Hepatocyte (in vitro differentiated cells): Measurements from ENCODE around the gene GASK1A. TPM values are rescaled to one million over a fixed set of nuclear protein-coding genes. Genes with fewer than 3 reads are reported as not detected.
"Not testable (repeated sequence)": the region's sequence is repeated elsewhere in the genome, so short reads cannot be mapped to it uniquely, and the experiment has no call there.

Experiments
- DNase-seq: peaks from one replicate; pipeline ENCODE4 v3.0.0-alpha.2; 2016; ENCODE audit warnings: low spot score
- H2AFZ ChIP-seq: fragments of 200-600 bp; sonication (generic); 2 replicates; pipeline ENCODE4 v1.6.0; 2016; ENCODE audit warnings: antibody characterized with exemption, mild to moderate bottlenecking
- H3K27ac ChIP-seq: fragments of 200-600 bp; sonication (generic); 2 replicates; pipeline ENCODE4 v1.5.1; 2016; ENCODE audit warnings: mild to moderate bottlenecking
- H3K27me3 ChIP-seq: fragments of 200-600 bp; sonication (generic); 2 replicates; pipeline ENCODE4 v1.6.1; 2016
- H3K36me3 ChIP-seq: fragments of 200-600 bp; sonication (generic); replicated peaks from 2 replicates; pipeline ENCODE4 v1.5.1; 2016; ENCODE audit warnings: low read depth; ENCODE audit not compliant: insufficient read depth
- H3K4me1 ChIP-seq: fragments of 200-600 bp; sonication (generic); 2 replicates; pipeline ENCODE4 v1.5.1; 2016; ENCODE audit warnings: mild to moderate bottlenecking, moderate library complexity; ENCODE audit not compliant: insufficient read depth
- H3K4me2 ChIP-seq: fragments of 200-600 bp; sonication (generic); 2 replicates; pipeline ENCODE4 v1.6.0; 2016
- H3K4me3 ChIP-seq: fragments of 200-600 bp; sonication (generic); 2 replicates; pipeline ENCODE4 v1.5.1; 2016; ENCODE audit warnings: mild to moderate bottlenecking
- H3K79me2 ChIP-seq: fragments of 200-600 bp; sonication (generic); 2 replicates; pipeline ENCODE4 v1.6.0; 2017; ENCODE audit warnings: mild to moderate bottlenecking
- H3K9me2 ChIP-seq: fragments of 200-600 bp; sonication (generic); replicated peaks from 2 replicates; pipeline ENCODE4 v1.6.0; 2017; ENCODE audit warnings: mild to moderate bottlenecking; ENCODE audit not compliant: insufficient read depth
- H3K9me3 ChIP-seq: fragments of 200-600 bp; sonication (generic); 2 replicates; pipeline ENCODE4 v1.5.1; 2016; ENCODE audit warnings: low read depth, mild to moderate bottlenecking
- H4K20me1 ChIP-seq: fragments of 200-600 bp; sonication (generic); 2 replicates; pipeline ENCODE4 v1.6.0; 2016; ENCODE audit warnings: mild to moderate bottlenecking; ENCODE audit not compliant: insufficient read depth, poor library complexity, severe bottlenecking
- CTCF ChIP-seq: fragments of 200-600 bp; sonication (generic); IDR thresholded peaks from 2 replicates; pipeline ENCODE4 v1.5.1; 2016; ENCODE audit warnings: antibody characterized with exemption, mild to moderate bottlenecking; ENCODE audit not compliant: poor library complexity
- EZH2 ChIP-seq: fragments of 200-600 bp; sonication (generic); IDR thresholded peaks from 2 replicates; pipeline ENCODE4 v1.6.1; 2016; ENCODE audit warnings: antibody characterized with exemption, mild to moderate bottlenecking, borderline replicate concordance
- EZH2phosphoT487 ChIP-seq: fragments of 200-600 bp; sonication (generic); IDR thresholded peaks from one replicate; pipeline ENCODE4 v1.6.1; 2018; ENCODE audit warnings: antibody characterized with exemption, mild to moderate bottlenecking, low read depth, moderate library complexity; ENCODE audit not compliant: unreplicated experiment, severe bottlenecking
- whole genome bisulfite sequencing: methylation state at CpG from one replicate; pipeline ENCODE4 v1.1.6; 2016; ENCODE audit warnings: low lambda C conversion rate; ENCODE audit errors: missing lambda C conversion rate; 5-methylcytosine and 5-hydroxymethylcytosine counted together
- polyA plus RNA-seq: library from polyadenylated mRNA; unstranded; fragments of >200 nt; fragmentation: Nextera tagmentation; extraction: Ambion mirVana; gene quantifications from 2 replicates; pipeline ENCODE4 v1.2.1, GENCODE V29; 2016
- total RNA-seq: library from RNA; depleted of rRNA; stranded (reverse); fragments of >200 nt; gene quantifications from 2 replicates; pipeline ENCODE4 v1.2.3, GENCODE V29; 2014

GASK1A gene
- total and polyA plus RNA-seq, 2 experiments from 2014 or later = 1.1 to 2.1 TPM

- Histone ChIP-seq H3K27ac (no peak overlapping the region), H3K36me3 (no peaks in the 10 kb centered on the region), H3K9me3 (no peaks in the 10 kb centered on the region), H4K20me1 (no peaks in the 10 kb centered on the region), H3K27me3 (no peaks in the 10 kb centered on the region), H3K4me2 (no peak overlapping the region), H3K9me2 (no peaks in the 10 kb centered on the region), H2AFZ (no peak overlapping the region), H3K4me3 (no peak overlapping the region), H3K4me1 (no peaks in the 10 kb centered on the region), H3K79me2 (no peaks in the 10 kb centered on the region)
- 94% methylated on average over 3 of the region's 3 CpGs for WGBS
- TF ChIP-seq EZH2 = no peak
- no peak for DNase-seq
Measured at GRCh38 chr3:43043071-43043766, 64.1 kb downstream of the GASK1A start.

- no peaks in the 10 kb centered on the region for H3K27me3 ChIP-seq
- H2AFZ ChIP-seq = no peak overlapping the region
- H3K9me3 ChIP-seq = no peaks in the 10 kb centered on the region
- H3K4me1 ChIP-seq = no peaks in the 10 kb centered on the region
- H4K20me1 ChIP-seq = no peaks in the 10 kb centered on the region
- H3K4me2 ChIP-seq = no peak overlapping the region
- no peaks in the 10 kb centered on the region for H3K36me3 ChIP-seq
- H3K79me2 ChIP-seq = no peaks in the 10 kb centered on the region
- DNase-seq = no peak
- no peaks in the 10 kb centered on the region for H3K9me2 ChIP-seq
- H3K4me3 ChIP-seq = no peak overlapping the region
- H3K27ac ChIP-seq = no peak overlapping the region
- TF ChIP-seq EZH2 (no peak), EZH2phosphoT487 (no peak), CTCF (no peak)
- WGBS = 74% methylated on average over 2 of the region's 2 CpGs
Measured at GRCh38 chr3:43043793-43044192, 64.7 kb downstream of the GASK1A start.

GRCh38 chr3:43045079-43045478, 66.0 kb downstream of the GASK1A start:
- H3K4me2 ChIP-seq, H3K27me3 ChIP-seq, H3K27ac ChIP-seq, H3K79me2 ChIP-seq, H3K4me3 ChIP-seq, H4K20me1 ChIP-seq, H3K36me3 ChIP-seq, H3K9me3 ChIP-seq, DNase-seq, H2AFZ ChIP-seq, H3K9me2 ChIP-seq, H3K4me1 ChIP-seq: not testable (repeated sequence)

GRCh38 chr3:43046583-43046982, 67.5 kb downstream of the GASK1A start:
- Histone ChIP-seq H3K4me2 (no peak overlapping the region), H3K4me3 (no peak overlapping the region), H3K9me2 (no peaks in the 10 kb centered on the region), H3K9me3 (no peaks in the 10 kb centered on the region), H2AFZ (no peak overlapping the region), H4K20me1 (no peaks in the 10 kb centered on the region), H3K4me1 (no peaks in the 10 kb centered on the region), H3K79me2 (no peaks in the 10 kb centered on the region), H3K27me3 (no peaks in the 10 kb centered on the region), H3K36me3 (no peaks in the 10 kb centered on the region), H3K27ac (no peak overlapping the region)
- no peak for DNase-seq
- 44% methylated on average over 1 of the region's 1 CpG for WGBS
- TF ChIP-seq CTCF (no peak), EZH2 (no peak), EZH2phosphoT487 (no peak)
